ENCODE measurements around the gene SELENOT. TPM values are rescaled to one million over a fixed set of nuclear protein-coding genes. Genes with fewer than 3 reads are reported as not detected.

SELENOT gene
- total RNA-seq, 1 donor from 2014 or later: 74.0 TPM

GRCh38 chr3:150609988-150610387 is 6.9 kb downstream of the SELENOT start:
- no peak for TF ChIP-seq CTCF (IDR thresholded peaks at IDR 0.05; ENCODE audit: partially characterized antibody, unreplicated experiment)
- H3K4me3 Mint-ChIP-seq (ENCODE audit: unreplicated experiment): no peak overlapping the region
- no peak for DNase-seq
- peaks cover 5% of the 10 kb centered on the region for H3K36me3 Mint-ChIP-seq (ENCODE audit: unreplicated experiment)
- no peak overlapping the region for H3K27ac Mint-ChIP-seq (ENCODE audit: unreplicated experiment)
- peaks cover 2% of the 10 kb centered on the region for H3K9me3 Mint-ChIP-seq (ENCODE audit: unreplicated experiment)
- H3K4me1 Mint-ChIP-seq (ENCODE audit: low read depth, unreplicated experiment): peaks cover 14% of the 10 kb centered on the region
- no peaks in the 10 kb centered on the region for H3K27me3 Mint-ChIP-seq (ENCODE audit: unreplicated experiment)

DNA sequence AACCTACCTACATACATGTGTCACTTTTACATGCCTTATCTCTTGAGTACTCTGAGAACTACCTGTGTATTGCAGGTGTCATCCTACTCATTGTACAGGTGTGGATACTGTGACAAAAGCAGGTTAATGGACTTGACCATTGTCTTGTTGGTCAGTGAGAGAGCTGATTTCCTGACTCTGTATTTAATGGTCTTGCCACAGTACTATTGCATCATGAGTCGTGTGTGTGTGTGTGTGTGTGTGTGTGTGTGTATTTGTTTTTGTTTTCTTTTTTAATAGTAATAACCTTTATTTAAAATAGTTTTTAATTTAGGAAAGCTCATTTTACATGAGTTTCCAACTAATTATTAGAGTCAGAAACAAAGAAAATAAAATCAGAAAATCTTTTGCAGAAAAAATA is 7.7 kb downstream of the SELENOT start:
- H3K36me3 Mint-ChIP-seq (ENCODE audit: unreplicated experiment): peaks cover 5% of the 10 kb centered on the region
- no peaks in the 10 kb centered on the region for H3K27me3 Mint-ChIP-seq (ENCODE audit: unreplicated experiment)
- H3K4me3 Mint-ChIP-seq (ENCODE audit: unreplicated experiment): no peak overlapping the region
- H3K9me3 Mint-ChIP-seq (ENCODE audit: unreplicated experiment): peaks cover 2% of the 10 kb centered on the region
- peaks cover 11% of the 10 kb centered on the region for H3K4me1 Mint-ChIP-seq (ENCODE audit: low read depth, unreplicated experiment)
- no peak for TF ChIP-seq CTCF (IDR thresholded peaks at IDR 0.05; ENCODE audit: partially characterized antibody, unreplicated experiment)
- no peak for DNase-seq
- H3K27ac Mint-ChIP-seq (ENCODE audit: unreplicated experiment): no peak overlapping the region

DNA sequence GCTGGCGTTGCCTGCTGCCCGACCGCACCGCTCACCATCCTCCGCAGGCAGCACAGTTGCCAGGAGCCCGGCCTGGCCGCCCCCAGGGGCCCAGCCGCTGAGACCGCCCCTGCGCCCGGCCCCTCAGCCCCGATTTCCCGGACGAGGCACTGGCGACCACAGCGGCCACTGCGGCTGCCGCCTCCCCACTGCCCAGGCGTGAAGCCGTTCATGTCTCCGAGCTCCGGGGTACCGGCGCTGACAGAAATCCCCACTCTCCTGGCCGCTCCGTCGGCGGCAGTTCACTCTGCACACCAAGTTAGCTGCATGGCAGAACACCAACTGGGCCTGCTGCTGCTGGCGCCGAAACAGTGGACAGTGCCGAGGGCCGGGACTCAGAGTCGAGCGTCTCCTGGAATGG is 8.5 kb downstream of the SELENOT start:
- Mint-ChIP-seq H3K27me3 (ENCODE audit: unreplicated experiment) (no peaks in the 10 kb centered on the region), H3K27ac (ENCODE audit: unreplicated experiment) (no peak overlapping the region), H3K4me3 (ENCODE audit: unreplicated experiment) (no peak overlapping the region), H3K36me3 (ENCODE audit: unreplicated experiment) (peaks cover 5% of the 10 kb centered on the region), H3K4me1 (ENCODE audit: low read depth, unreplicated experiment) (peaks cover 10% of the 10 kb centered on the region), H3K9me3 (ENCODE audit: unreplicated experiment) (peaks cover 2% of the 10 kb centered on the region)
- no peak for TF ChIP-seq CTCF (IDR thresholded peaks at IDR 0.05; ENCODE audit: partially characterized antibody, unreplicated experiment)
- no peak for DNase-seq

DNA sequence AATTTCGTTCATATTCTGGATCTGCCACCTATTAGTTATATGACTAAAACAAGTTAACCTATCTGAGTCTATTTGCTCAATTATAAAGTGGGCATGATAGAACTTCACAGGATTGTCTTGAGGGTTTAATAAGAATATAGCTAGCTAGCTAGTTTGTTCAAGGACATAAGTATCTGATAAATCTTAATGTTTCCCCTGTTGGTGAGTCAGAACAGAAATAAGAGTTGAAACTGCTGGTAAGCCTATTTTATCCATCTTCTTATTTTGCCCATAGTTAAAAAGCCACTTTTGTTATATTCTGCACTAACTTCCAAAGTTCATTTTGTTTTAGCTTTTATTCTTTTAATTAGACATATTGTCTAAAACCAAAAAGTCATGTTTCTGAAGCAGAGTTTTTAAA is 9.4 kb downstream of the SELENOT start:
- no peak for TF ChIP-seq CTCF (IDR thresholded peaks at IDR 0.05; ENCODE audit: partially characterized antibody, unreplicated experiment)
- Mint-ChIP-seq H3K27me3 (ENCODE audit: unreplicated experiment) (no peaks in the 10 kb centered on the region), H3K9me3 (ENCODE audit: unreplicated experiment) (peaks cover 2% of the 10 kb centered on the region), H3K4me1 (ENCODE audit: low read depth, unreplicated experiment) (peaks cover 7% of the 10 kb centered on the region), H3K36me3 (ENCODE audit: unreplicated experiment) (peaks cover 5% of the 10 kb centered on the region), H3K27ac (ENCODE audit: unreplicated experiment) (no peak overlapping the region), H3K4me3 (ENCODE audit: unreplicated experiment) (no peak overlapping the region)
- DNase-seq: no peak

DNA sequence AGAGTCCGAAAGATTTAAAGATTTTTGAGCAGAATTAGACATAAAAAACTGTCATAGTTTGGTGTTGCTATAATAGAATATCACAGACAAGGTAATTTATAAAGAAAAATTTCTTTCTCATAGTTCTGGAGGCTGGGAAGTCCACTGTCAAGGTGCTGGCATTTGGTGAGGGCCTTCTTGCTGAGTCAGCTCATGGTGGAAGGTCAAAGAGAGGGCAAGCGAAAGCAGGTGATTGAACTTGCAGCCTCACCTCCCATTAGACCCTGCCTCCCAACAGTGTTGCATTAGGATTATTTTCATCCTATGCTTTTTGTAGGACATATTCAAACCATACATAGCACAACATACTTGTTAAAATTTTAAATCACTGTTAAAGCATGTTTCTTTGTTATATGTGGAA is 9.9 kb downstream of the SELENOT start:
- no peak for TF ChIP-seq CTCF (IDR thresholded peaks at IDR 0.05; ENCODE audit: partially characterized antibody, unreplicated experiment)
- Mint-ChIP-seq H3K27me3 (ENCODE audit: unreplicated experiment) (no peaks in the 10 kb centered on the region), H3K9me3 (ENCODE audit: unreplicated experiment) (peaks cover 2% of the 10 kb centered on the region), H3K36me3 (ENCODE audit: unreplicated experiment) (peaks cover 5% of the 10 kb centered on the region), H3K4me1 (ENCODE audit: low read depth, unreplicated experiment) (peaks cover 6% of the 10 kb centered on the region), H3K4me3 (ENCODE audit: unreplicated experiment) (no peak overlapping the region), H3K27ac (ENCODE audit: unreplicated experiment) (no peak overlapping the region)
- no peak for DNase-seq

Measured in glutamatergic neuron (in vitro differentiated cells).